HepG2 (cell line): ENCODE data around the gene ARMC3. TPM values are rescaled to one million over a fixed set of nuclear protein-coding genes. Genes with fewer than 3 reads are reported as not detected.

Experiments used
- AHDC1 ChIP-seq: sonication (generic); formaldehyde crosslinking; IDR thresholded peaks from 2 replicates; pipeline ENCODE4 v1.5.1; 2020; ENCODE audit warnings: mild to moderate bottlenecking, missing genetic modification reagents, borderline replicate concordance
- FLYWCH1 ChIP-seq: sonication (generic); formaldehyde crosslinking; IDR thresholded peaks from 2 replicates; pipeline ENCODE4 v1.8.1; 2023; ENCODE audit warnings: mild to moderate bottlenecking, missing genetic modification reagents
- FOXK1 ChIP-seq: sonication (generic); formaldehyde crosslinking; IDR thresholded peaks from 2 replicates; pipeline ENCODE4 v1.4.0; 2020; ENCODE audit warnings: low read depth, missing genetic modification reagents, borderline replicate concordance
- GLMP ChIP-seq: sonication (generic); formaldehyde crosslinking; IDR thresholded peaks from 2 replicates; pipeline ENCODE4 v1.9.0; 2021; ENCODE audit warnings: missing genetic modification reagents, mild to moderate bottlenecking, borderline replicate concordance
- MXI1 ChIP-seq: IDR thresholded peaks from 3 replicates; pipeline ENCODE4 v1.6.1; 2012; ENCODE audit warnings: low read depth, low read length, inconsistent platforms, borderline replicate concordance
- ZBTB46 ChIP-seq: sonication (generic); formaldehyde crosslinking; IDR thresholded peaks from 2 replicates; pipeline ENCODE4 v1.4.0; 2020; ENCODE audit warnings: mild to moderate bottlenecking, missing genetic modification reagents, borderline replicate concordance
- ZFX ChIP-seq: sonication (generic); formaldehyde crosslinking; IDR thresholded peaks from 2 replicates; pipeline ENCODE4 v1.4.0; 2020; ENCODE audit warnings: mild to moderate bottlenecking, low read depth, missing genetic modification reagents, moderate library complexity
- ZNF34 ChIP-seq: sonication (generic); formaldehyde crosslinking; IDR thresholded peaks from 2 replicates; pipeline ENCODE4 v1.4.0; 2020; ENCODE audit warnings: mild to moderate bottlenecking, missing genetic modification reagents, borderline replicate concordance
- ZNF644 ChIP-seq: IDR thresholded peaks from 2 replicates; pipeline ENCODE4 v1.6.1; 2016; ENCODE audit warnings: low read depth
- ZNF687 ChIP-seq: sonication (generic); formaldehyde crosslinking; IDR thresholded peaks from 2 replicates; pipeline ENCODE4 v1.5.1; 2020; ENCODE audit warnings: mild to moderate bottlenecking, missing genetic modification reagents, moderate library complexity
- ZNF839 ChIP-seq: sonication (generic); formaldehyde crosslinking; IDR thresholded peaks from 2 replicates; pipeline ENCODE4 v1.4.0; 2020; ENCODE audit warnings: missing genetic modification reagents, mild to moderate bottlenecking, borderline replicate concordance
- polyA plus RNA-seq, 8 experiments: library from polyadenylated mRNA; depleted of rRNA in 3 of 8; stranded (reverse) in 7 of 8; unstranded in 1 of 8; fragments of >200 nt; fragmentation: Illumina TruSeq in 4 of 8; extraction: Trizol in 4 of 8; gene quantifications; 2 replicates each; pipeline versions ENCODE4 v1.2.1 to v1.2.3, GENCODE V29; 2011 to 2016; ENCODE audit warnings: low read depth in 4 of 8, missing spikeins in 1 of 8, mixed read lengths in 1 of 8; ENCODE audit not compliant: insufficient read depth in 1 of 8
- total RNA-seq, 5 experiments: library from RNA; depleted of rRNA; stranded (reverse); fragments of >200 nt; fragmentation: Illumina TruSeq; extraction: Trizol; gene quantifications; 2 replicates each; pipeline ENCODE4 v1.2.3, GENCODE V29; 2016; ENCODE audit warnings: low read depth in 1 of 5

ARMC3 gene
- total and polyA plus RNA-seq, 2 of the 13 experiments (the other 11 are each of a cell fraction or from before 2014, with no cell fraction given): not detected

GRCh38 chr10:22927661-22928403, at the start of gene ARMC3 (continued):
- TF ChIP-seq ZBTB46 (no peak), AHDC1 (CRISPR knock-in tag) (no peak), FOXK1 (peak; percentile 24; the same call in 1 of the 2 replicates), MXI1 (peak; percentile 44; the same call in 1 of the 3 replicates), FLYWCH1 (CRISPR knock-in tag) (no peak), ZNF34 (no peak), GLMP (CRISPR knock-in tag) (no peak), ZNF839 (CRISPR knock-in tag) (no peak), ZFX (CRISPR knock-in tag) (no peak), ZNF687 (CRISPR knock-in tag) (peak; percentile 58), ZNF644 (CRISPR knock-in tag) (no peak)
